ENCODE results near the gene TBX6.
A peak's percentile ranks its signal among the peaks of the same experiment; 100 is the strongest.

Gene TBX6

DNA sequence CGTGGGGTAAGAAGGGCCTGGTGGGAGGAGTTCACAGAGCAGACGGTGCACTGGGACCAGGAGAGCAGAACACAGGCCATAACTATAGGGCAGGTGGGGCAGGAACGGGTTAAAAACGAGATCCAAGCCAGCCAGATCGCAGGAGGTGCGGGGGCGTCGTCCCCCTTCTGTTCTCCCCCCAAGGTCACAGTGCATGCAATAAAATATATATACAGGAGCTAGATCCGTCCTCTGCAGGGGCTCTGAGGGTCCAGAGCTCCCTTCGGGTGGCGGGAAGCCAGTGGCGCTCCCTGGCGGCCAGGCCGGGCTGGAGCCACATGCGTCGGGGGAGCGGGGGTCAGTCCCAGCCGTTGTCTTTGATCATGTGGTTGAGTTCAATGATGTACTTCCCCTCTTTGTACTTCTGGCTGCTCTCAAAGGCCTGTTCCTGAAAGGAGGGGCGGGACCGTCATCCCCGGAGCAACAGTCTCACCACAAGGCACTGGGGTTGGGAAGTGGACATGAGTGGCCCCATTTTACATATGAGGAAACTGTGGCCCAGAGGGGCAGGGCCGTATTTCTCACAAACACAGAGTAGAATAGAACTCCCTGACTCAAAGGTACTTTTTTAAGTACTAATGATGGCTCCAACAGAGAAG, 768 bp upstream of the TBX6 start:
- Histone ChIP-seq H3K4me1 (ENCODE audit: control insufficient read depth, insufficient read depth, low read length) (peaks cover 44% of the 10 kb centered on the region), H3K36me3 (ENCODE audit: control insufficient read depth, insufficient read depth, low read length, severe bottlenecking) (peaks cover 13% of the 10 kb centered on the region), H3K27me3 (replicated peaks; ENCODE audit: control insufficient read depth, insufficient read depth, low read length) (no peaks in the 10 kb centered on the region), H3K9me3 (ENCODE audit: control insufficient read depth, low read length) (peaks cover 3% of the 10 kb centered on the region), H3K9ac (ENCODE audit: low read length) (peak overlapping the region; percentile 80), H3K4me3 (ENCODE audit: low read length) (peak overlapping the region; percentile 74)
- peak; percentile 61 for DNase-seq (ENCODE audit: low read depth)

DNA sequence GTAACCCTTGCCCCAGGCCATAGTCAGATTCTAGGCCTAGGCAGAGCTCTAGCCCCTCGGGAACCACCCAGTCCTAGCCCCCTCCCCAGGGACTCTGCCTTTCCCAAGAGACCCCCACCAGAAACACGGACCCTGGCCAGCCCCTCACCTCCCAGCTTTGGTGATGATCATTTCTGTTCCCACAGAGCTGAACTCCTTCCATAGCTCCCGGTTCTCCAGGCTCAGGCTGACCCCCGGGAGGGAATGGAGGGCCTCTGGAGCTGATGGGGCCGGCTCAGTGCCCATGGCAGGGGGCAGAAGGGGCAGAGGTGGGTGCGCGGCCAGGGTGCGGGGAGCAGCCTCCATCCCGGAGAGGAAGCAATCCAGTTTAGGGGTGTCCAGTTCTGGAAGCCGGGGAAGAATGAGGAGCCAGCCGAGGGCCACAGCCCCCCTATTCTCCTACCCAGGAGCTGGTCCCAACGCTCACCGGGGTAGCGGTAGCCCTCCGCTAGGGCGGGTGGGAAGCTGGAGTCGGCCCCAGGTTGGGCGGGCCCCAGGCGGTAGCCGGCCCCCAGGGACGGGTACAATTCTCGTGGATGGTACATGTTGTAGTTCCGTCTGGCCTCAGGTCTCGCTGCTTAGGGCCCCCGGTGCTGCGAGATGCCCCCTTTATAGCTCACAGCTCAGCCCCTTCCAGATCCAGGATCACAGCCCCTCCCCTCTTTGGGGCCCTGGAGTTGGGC, 953 bp downstream of the TBX6 start:
- Histone ChIP-seq H3K27me3 (replicated peaks; ENCODE audit: control insufficient read depth, insufficient read depth, low read length) (no peaks in the 10 kb centered on the region), H3K9ac (ENCODE audit: low read length) (peak overlapping the region; percentile 80), H3K36me3 (ENCODE audit: control insufficient read depth, insufficient read depth, low read length, severe bottlenecking) (peaks cover 13% of the 10 kb centered on the region), H3K9me3 (ENCODE audit: control insufficient read depth, low read length) (no peaks in the 10 kb centered on the region), H3K4me1 (ENCODE audit: control insufficient read depth, insufficient read depth, low read length) (peaks cover 40% of the 10 kb centered on the region), H3K4me3 (ENCODE audit: low read length) (no peak overlapping the region)
- DNase-seq (ENCODE audit: low read depth) = no peak

DNA sequence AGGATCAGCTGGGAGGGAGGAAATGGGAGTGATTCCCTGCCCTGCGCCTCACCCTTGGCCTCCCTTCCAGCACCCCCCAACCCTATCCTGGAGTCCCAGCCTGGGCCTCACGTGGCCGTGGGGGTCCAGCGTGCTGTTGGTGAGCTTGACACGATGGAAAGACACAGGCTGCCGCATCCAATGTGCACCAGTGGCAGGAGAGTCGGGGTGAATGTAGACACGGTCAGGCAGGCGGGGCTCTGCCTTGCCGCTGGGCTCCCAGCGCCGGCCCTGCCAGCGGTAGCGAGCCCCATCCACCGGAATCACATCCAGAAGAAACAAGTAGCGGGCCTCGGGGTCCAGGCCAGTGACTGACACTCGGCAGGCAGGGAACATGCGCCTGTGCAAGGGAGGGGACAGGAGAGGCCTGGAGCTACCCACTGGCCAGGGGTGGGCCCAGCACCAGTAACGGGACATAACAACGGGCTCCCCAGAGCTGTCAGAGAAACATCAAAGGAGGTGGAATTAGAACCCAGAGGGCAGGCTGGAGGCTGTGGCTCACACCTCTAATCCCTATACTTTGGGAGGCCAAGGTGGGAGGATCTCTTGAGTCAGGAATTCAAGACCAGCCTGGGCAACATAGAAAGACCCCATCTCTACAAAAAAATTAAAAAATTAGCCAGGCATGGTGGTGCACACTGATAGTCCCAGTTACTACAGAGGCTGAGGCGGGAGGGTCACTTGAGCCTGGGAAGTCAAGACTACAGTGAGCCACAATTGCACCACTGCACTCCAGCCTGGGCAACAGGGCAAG, 2.7 kb downstream of the TBX6 start:
- Histone ChIP-seq H3K9me3 (ENCODE audit: control insufficient read depth, low read length) (no peaks in the 10 kb centered on the region), H3K36me3 (ENCODE audit: control insufficient read depth, insufficient read depth, low read length, severe bottlenecking) (peaks cover 17% of the 10 kb centered on the region), H3K4me1 (ENCODE audit: control insufficient read depth, insufficient read depth, low read length) (peaks cover 36% of the 10 kb centered on the region), H3K27me3 (replicated peaks; ENCODE audit: control insufficient read depth, insufficient read depth, low read length) (no peaks in the 10 kb centered on the region), H3K4me3 (ENCODE audit: low read length) (no peak overlapping the region), H3K9ac (ENCODE audit: low read length) (no peak overlapping the region)
- no peak for DNase-seq (ENCODE audit: low read depth)

DNA sequence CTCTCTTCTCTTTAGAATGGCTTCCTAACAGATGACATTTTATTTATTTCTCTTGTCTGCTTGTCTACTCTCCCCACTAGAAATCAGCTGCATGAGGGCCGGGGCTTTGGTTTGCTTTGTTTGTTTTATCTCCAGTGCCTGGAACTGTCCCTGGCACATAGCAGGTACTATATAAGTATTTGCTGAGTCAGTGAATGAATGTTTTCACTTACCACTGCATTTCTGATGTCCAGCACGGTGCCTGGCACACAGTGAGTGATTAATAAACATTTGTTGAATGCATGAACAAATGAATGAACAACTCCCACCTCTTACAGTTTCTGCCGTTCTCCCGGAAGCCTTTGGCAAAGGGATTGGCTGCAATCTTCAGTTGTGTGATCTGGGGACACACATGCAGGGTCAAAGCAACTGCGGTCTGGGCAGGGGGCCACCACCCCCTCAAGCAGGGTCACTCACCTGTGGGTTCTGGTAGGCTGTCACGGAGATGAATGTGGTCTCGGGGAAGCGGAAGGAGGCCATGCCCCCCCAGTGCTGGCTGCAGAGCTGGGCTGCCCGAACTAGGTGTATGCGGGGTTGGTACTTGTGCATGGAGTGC, 3.4 kb downstream of the TBX6 start:
- no peak overlapping the region for H3K9ac ChIP-seq (ENCODE audit: low read length)
- no peak for DNase-seq (ENCODE audit: low read depth)
- no peaks in the 10 kb centered on the region for H3K27me3 ChIP-seq (replicated peaks; ENCODE audit: control insufficient read depth, insufficient read depth, low read length)
- peaks cover 36% of the 10 kb centered on the region for H3K4me1 ChIP-seq (ENCODE audit: control insufficient read depth, insufficient read depth, low read length)
- no peak overlapping the region for H3K4me3 ChIP-seq (ENCODE audit: low read length)
- H3K36me3 ChIP-seq (ENCODE audit: control insufficient read depth, insufficient read depth, low read length, severe bottlenecking) = peaks cover 21% of the 10 kb centered on the region
- H3K9me3 ChIP-seq (ENCODE audit: control insufficient read depth, low read length) = no peaks in the 10 kb centered on the region

DNA sequence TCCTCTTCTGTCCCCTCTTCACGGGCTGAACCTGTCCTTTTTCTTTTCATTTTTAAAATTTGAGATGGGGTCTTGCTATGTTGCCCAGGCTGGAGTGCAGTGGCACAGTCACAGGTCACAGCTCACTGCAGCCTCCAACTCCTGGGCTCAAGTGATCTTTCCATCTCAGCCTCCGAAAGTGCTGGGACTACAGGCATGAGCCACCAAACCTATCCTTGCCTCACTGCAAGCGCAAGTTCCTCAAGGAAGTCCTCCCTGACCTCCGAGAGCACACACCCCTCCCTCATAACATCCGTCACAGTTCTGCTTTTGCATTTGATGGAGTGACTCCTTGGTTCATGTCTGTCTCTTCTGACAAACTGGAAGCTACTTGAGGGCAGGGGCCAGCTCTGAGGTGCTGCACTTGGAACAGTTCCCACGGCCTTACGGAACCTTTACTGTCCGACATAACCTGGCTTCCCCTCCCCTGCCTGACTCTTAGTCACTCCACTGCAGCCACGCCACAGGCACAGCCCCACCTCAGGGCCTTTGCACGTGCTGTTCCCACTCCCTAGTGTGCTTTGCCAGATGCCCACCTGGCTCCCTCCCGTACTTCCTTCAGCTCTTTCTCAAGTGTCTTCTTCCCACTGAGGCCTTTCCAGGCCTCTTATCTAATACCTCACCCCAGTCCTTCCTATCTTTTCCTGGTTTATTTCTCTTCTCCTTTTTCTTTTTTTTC, 4.4 kb downstream of the TBX6 start:
- no peak for DNase-seq (ENCODE audit: low read depth)
- no peak overlapping the region for H3K4me3 ChIP-seq (ENCODE audit: low read length)
- H3K4me1 ChIP-seq (ENCODE audit: control insufficient read depth, insufficient read depth, low read length) = peaks cover 31% of the 10 kb centered on the region
- no peaks in the 10 kb centered on the region for H3K27me3 ChIP-seq (replicated peaks; ENCODE audit: control insufficient read depth, insufficient read depth, low read length)
- H3K9me3 ChIP-seq (ENCODE audit: control insufficient read depth, low read length) = no peaks in the 10 kb centered on the region
- no peak overlapping the region for H3K9ac ChIP-seq (ENCODE audit: low read length)
- H3K36me3 ChIP-seq (ENCODE audit: control insufficient read depth, insufficient read depth, low read length, severe bottlenecking) = peaks cover 31% of the 10 kb centered on the region

DNA sequence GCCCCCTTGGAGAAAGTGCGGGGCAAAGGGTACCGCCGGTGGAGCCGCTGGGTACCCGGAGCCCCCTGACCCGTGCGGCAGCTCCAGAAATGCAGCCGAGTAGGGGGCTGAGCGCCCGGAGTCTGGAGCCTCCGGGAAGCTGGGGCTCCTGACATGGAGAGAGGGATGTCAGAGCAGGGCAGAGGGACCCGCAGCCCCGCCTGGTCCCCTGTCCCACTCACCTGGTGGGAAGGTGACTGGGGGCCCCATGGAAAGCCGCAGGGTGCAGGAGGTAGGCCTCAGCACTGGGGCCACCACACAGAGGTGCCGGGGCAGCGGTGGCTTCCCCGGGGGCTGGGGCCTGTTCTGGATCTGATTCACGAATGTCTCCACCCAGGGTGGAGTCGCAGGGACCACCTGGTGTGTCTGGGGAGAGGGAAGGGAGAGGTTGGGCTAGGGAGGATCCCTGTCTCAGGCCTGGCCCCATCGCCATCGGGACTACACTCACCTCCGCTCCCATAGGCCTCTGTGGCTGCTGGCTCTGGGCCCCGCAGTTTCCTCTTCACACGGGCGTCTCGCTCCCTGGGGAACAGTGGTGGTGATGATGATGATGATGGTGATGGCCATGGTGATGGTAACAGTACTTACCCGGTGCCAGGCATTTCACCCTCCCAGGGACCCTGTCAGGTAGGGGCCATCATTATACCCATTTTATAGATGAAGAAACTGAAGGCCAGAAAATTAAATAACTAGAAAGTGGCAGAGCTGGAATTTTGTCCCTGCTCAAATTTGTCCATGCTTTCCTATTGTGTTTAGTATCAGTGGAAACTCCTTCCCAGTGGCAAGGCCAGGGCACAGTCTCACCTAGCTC, 5.2 kb downstream of the TBX6 start:
- Histone ChIP-seq H3K4me3 (ENCODE audit: low read length) (no peak overlapping the region), H3K36me3 (ENCODE audit: control insufficient read depth, insufficient read depth, low read length, severe bottlenecking) (peaks cover 36% of the 10 kb centered on the region)

DNA sequence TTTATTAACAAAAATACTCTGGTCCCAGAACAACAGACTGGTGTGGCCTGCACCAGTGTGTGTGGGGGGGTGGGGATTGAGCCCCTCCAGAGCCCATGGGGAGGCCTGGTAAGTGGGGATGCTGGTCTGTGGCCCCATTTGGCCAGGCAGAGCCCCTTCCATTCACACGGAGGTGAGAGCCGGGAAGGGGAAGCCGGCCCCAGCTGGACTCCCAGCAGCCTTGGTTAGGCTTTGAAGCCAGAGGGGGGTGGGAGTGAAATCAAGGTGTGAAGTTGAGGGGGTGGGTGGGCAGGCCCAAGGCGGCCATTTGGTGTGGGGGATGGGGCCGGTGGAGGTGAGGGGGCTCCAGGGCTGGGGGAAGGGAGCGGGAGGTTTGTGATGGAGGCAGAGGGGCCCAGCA, 5.9 kb downstream of the TBX6 start:
- peaks cover 43% of the 10 kb centered on the region for H3K36me3 ChIP-seq (ENCODE audit: control insufficient read depth, insufficient read depth, low read length, severe bottlenecking)
- no peak for DNase-seq (ENCODE audit: low read depth)

More for the DNA sequence above, 5.2 kb downstream of the TBX6 start:
- no peak for DNase-seq (ENCODE audit: low read depth)
- Histone ChIP-seq H3K27me3 (replicated peaks; ENCODE audit: control insufficient read depth, insufficient read depth, low read length) (no peaks in the 10 kb centered on the region), H3K4me1 (ENCODE audit: control insufficient read depth, insufficient read depth, low read length) (peaks cover 26% of the 10 kb centered on the region), H3K9me3 (ENCODE audit: control insufficient read depth, low read length) (no peaks in the 10 kb centered on the region), H3K9ac (ENCODE audit: low read length) (no peak overlapping the region)

DNA sequence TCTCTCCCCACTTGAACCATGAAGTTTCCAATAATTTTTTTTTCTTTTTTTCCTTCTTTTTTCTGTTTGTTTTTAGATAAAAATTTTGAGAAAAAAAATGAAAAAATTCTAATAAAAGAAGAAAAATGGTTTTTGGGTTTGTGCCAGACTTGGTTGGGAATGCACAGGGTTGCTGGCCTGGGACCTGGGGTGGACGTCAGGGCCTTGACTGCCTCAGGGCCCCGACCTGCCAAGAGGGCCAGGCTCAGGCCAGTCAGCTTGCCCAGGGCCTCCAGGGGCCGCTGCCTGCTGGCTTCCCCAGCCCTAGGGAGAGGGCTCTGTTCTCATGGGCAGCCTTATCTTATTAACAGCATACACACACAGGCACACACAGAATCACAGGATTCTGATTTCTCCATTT, 6.5 kb downstream of the TBX6 start:
- peaks cover 13% of the 10 kb centered on the region for H3K4me1 ChIP-seq (ENCODE audit: control insufficient read depth, insufficient read depth, low read length)
- no peaks in the 10 kb centered on the region for H3K9me3 ChIP-seq (ENCODE audit: control insufficient read depth, low read length)
- no peak overlapping the region for H3K4me3 ChIP-seq (ENCODE audit: low read length)
- DNase-seq (ENCODE audit: low read depth) = no peak
- no peaks in the 10 kb centered on the region for H3K27me3 ChIP-seq (replicated peaks; ENCODE audit: control insufficient read depth, insufficient read depth, low read length)
- peaks cover 45% of the 10 kb centered on the region for H3K36me3 ChIP-seq (ENCODE audit: control insufficient read depth, insufficient read depth, low read length, severe bottlenecking)
- peak overlapping the region; percentile 78 for H3K9ac ChIP-seq (ENCODE audit: low read length)

More for the DNA sequence above, 5.9 kb downstream of the TBX6 start:
- peak overlapping the region; percentile 78 for H3K9ac ChIP-seq (ENCODE audit: low read length)
- H3K27me3 ChIP-seq (replicated peaks; ENCODE audit: control insufficient read depth, insufficient read depth, low read length) = no peaks in the 10 kb centered on the region
- H3K9me3 ChIP-seq (ENCODE audit: control insufficient read depth, low read length) = no peaks in the 10 kb centered on the region
- peaks cover 19% of the 10 kb centered on the region for H3K4me1 ChIP-seq (ENCODE audit: control insufficient read depth, insufficient read depth, low read length)
- H3K4me3 ChIP-seq (ENCODE audit: low read length) = no peak overlapping the region

DNA sequence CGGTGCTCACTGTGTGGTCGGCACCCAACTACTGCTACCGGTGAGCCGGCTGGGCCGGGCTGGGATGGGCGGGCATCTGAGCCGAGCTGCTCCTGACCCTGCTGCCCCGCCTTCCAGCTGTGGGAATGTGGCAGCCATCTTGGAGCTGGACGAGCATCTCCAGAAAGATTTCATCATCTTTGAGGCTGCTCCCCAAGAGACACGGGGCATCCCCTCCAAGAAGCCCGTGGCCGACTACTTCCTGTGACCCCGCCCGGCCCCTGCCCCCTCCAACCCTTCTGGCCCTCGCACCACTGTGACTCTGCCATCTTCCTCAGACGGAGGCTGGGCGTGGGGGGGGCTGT, 6.9 kb downstream of the TBX6 start:
- Histone ChIP-seq H3K4me1 (ENCODE audit: control insufficient read depth, insufficient read depth, low read length) (peaks cover 8% of the 10 kb centered on the region), H3K9ac (ENCODE audit: low read length) (no peak overlapping the region), H3K9me3 (ENCODE audit: control insufficient read depth, low read length) (no peaks in the 10 kb centered on the region), H3K36me3 (ENCODE audit: control insufficient read depth, insufficient read depth, low read length, severe bottlenecking) (peaks cover 46% of the 10 kb centered on the region), H3K4me3 (ENCODE audit: low read length) (no peak overlapping the region), H3K27me3 (replicated peaks; ENCODE audit: control insufficient read depth, insufficient read depth, low read length) (no peaks in the 10 kb centered on the region)
- no peak for DNase-seq (ENCODE audit: low read depth)

DNA sequence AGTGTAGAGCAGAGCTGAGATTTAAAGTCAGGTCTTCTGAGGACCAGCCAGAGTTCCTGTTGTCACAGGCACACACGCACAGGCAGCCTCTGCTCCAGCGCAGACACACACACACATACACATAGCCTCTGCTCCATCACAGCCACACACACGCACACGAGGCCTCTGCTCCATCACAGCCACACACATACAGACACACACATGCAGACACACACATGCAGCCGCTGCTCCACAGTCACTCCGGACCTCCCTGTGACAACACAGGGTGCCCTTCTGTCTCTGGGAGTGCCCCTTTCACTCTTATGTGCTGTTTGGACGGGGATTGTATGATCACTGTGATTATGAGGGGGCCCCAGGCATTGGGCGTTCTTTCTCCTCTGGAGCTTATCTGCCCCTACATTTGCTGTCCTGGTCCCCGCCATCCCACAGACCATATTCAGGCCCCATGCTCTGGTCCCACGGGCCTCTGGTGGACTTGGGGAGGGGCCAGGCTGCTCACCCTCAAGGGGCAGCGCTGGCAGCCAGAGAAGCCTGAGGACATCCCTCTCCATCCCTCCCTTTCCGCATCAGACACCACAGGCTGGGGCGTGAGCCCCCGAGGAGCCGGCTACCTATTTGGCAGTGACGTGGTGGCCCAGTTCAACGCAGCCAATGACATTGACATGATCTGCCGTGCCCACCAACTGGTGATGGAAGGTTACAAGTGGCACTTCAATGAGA, 7.5 kb downstream of the TBX6 start:
- Histone ChIP-seq H3K9ac (ENCODE audit: low read length) (no peak overlapping the region), H3K9me3 (ENCODE audit: control insufficient read depth, low read length) (no peaks in the 10 kb centered on the region), H3K36me3 (ENCODE audit: control insufficient read depth, insufficient read depth, low read length, severe bottlenecking) (peaks cover 51% of the 10 kb centered on the region), H3K4me3 (ENCODE audit: low read length) (no peak overlapping the region), H3K27me3 (replicated peaks; ENCODE audit: control insufficient read depth, insufficient read depth, low read length) (no peaks in the 10 kb centered on the region), H3K4me1 (ENCODE audit: control insufficient read depth, insufficient read depth, low read length) (peaks cover 8% of the 10 kb centered on the region)
- DNase-seq (ENCODE audit: low read depth) = no peak

All from adipocyte (in vitro differentiated cells).